ENCODE measurements around the gene CDK6. TPM values are rescaled to one million over a fixed set of nuclear protein-coding genes. Genes with fewer than 3 reads are reported as not detected.

The CDK6 gene
- total RNA-seq, 4 donors from 2014 or later: 22.2 to 45.4 (median 36.4) TPM

DNA sequence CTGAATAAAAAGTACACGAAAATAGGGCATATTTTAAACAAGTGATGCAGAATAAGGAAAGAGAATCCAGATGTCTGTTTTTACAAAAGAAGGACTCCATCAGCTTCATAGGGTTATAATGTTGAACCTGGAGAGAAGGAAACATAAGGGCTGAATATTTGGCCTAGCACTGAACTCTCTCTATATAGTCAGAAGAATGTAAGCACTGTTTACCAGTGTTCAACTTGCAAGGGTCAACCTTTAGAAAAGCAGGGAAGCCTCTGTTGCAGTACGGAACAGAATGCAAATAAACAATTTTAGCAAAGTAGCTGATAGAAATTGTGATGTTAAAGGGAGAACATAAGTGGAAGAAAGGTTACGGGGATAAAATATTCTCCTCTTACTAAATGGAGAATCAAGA is 16.2 kb downstream of the CDK6 start:
- H3K9me3 ChIP-seq: no peaks in the 10 kb centered on the region
- peaks cover 13 to 36% (median 25%) of the 10 kb centered on the region in 4 donors for H3K4me1 ChIP-seq
- WGBS: 78% methylated on average over 3 of the region's 3 CpGs
- H3K27me3 ChIP-seq: no peaks in the 10 kb centered on the region
- DNase-seq (ENCODE audit: extremely low spot score): no peak
- no peak for TF ChIP-seq POLR2AphosphoS5 (IDR thresholded peaks at IDR 0.05)
- TF ChIP-seq CTCF (IDR thresholded peaks at IDR 0.05): no peak
- no peak for TF ChIP-seq EP300 (IDR thresholded peaks at IDR 0.05)
- no peak for TF ChIP-seq POLR2A (IDR thresholded peaks at IDR 0.05; ENCODE audit: low read depth)
- no peaks in the 10 kb centered on the region for H3K36me3 ChIP-seq
- H3K27ac ChIP-seq (replicated peaks in 1 of 4): peak overlapping the region in 1 of 4 donors; percentile 2
- no peak overlapping the region for H3K4me3 ChIP-seq
- intact Hi-C loops (cut with DNase I): no loop called here

GRCh38 chr7:92817398-92817797 is 19.0 kb downstream of the CDK6 start:
- H3K9me3 ChIP-seq: no peaks in the 10 kb centered on the region
- H3K4me1 ChIP-seq: peaks cover 20 to 29% (median 21%) of the 10 kb centered on the region in 4 donors
- TF ChIP-seq POLR2A (IDR thresholded peaks at IDR 0.05; ENCODE audit: low read depth) (no peak), CTCF (IDR thresholded peaks at IDR 0.05) (no peak), EP300 (IDR thresholded peaks at IDR 0.05) (no peak), POLR2AphosphoS5 (IDR thresholded peaks at IDR 0.05) (no peak)
- intact Hi-C loops (cut with DNase I): no loop called here
- DNase-seq (ENCODE audit: extremely low spot score): no peak
- no peak overlapping the region for H3K27ac ChIP-seq (replicated peaks in 1 of 4)
- H3K36me3 ChIP-seq: no peaks in the 10 kb centered on the region
- no peak overlapping the region for H3K4me3 ChIP-seq
- no peaks in the 10 kb centered on the region for H3K27me3 ChIP-seq

- TF ChIP-seq CTCF (IDR thresholded peaks at IDR 0.05) (no peak), EP300 (IDR thresholded peaks at IDR 0.05) (no peak), POLR2AphosphoS5 (IDR thresholded peaks at IDR 0.05) (no peak), POLR2A (IDR thresholded peaks at IDR 0.05; ENCODE audit: low read depth) (no peak)
- Histone ChIP-seq H3K4me1 (peaks cover 20 to 25% (median 22%) of the 10 kb centered on the region in 4 donors), H3K4me3 (no peak overlapping the region), H3K36me3 (no peaks in the 10 kb centered on the region), H3K9me3 (no peaks in the 10 kb centered on the region), H3K27ac (replicated peaks in 1 of 4) (no peak overlapping the region), H3K27me3 (no peaks in the 10 kb centered on the region)
- DNase-seq (ENCODE audit: extremely low spot score): no peak
- intact Hi-C loops (cut with DNase I): no loop called here
These were observed 21.0 kb downstream of the CDK6 start for GRCh38 chr7:92815412-92815811.

DNA sequence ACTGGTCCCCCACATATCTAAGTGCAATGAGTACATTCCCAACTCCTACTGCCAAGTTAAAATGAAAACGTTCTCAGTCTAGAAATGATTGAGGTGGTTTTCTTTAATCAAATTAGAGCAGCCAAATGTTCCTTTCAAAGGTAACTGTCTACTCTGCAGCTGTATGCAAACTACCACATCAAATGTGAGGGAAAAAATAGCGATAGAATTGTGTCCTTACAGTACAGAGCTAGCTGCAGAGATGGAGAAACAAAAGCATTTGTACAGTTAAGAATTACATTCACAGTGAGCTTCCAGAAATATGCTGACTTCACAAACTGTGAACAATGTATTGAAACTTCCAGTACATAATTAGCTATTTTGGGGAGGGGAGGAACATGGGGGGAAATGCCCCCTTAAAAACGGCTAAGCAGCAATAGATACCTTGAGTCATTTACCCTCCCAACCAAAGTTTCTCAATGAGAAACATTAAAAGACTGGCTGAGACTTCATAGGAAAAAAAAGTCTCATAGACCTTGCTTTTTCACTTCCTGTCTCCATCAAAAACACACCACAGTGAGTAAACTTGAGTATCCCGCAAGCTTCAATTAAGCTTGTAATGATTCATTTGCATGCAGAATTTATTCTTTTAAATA is 22.9 kb downstream of the CDK6 start:
- H3K27me3 ChIP-seq: no peaks in the 10 kb centered on the region
- no peaks in the 10 kb centered on the region for H3K36me3 ChIP-seq
- TF ChIP-seq POLR2A (IDR thresholded peaks at IDR 0.05; ENCODE audit: low read depth) (no peak), CTCF (IDR thresholded peaks at IDR 0.05) (no peak), POLR2AphosphoS5 (IDR thresholded peaks at IDR 0.05) (no peak), EP300 (IDR thresholded peaks at IDR 0.05) (no peak)
- 39% methylated on average over 4 of the region's 4 CpGs for WGBS
- H3K27ac ChIP-seq (replicated peaks in 1 of 4): no peak overlapping the region
- H3K4me1 ChIP-seq: peaks cover 38 to 41% (median 38%) of the 10 kb centered on the region in 4 donors
- H3K4me3 ChIP-seq: no peak overlapping the region
- H3K9me3 ChIP-seq: no peaks in the 10 kb centered on the region
- intact Hi-C loops (cut with DNase I): no loop called here
- no peak for DNase-seq (ENCODE audit: extremely low spot score)

GRCh38 chr7:92811158-92811557 is 25.2 kb downstream of the CDK6 start:
- no peaks in the 10 kb centered on the region for H3K36me3 ChIP-seq
- no peak overlapping the region for H3K27ac ChIP-seq (replicated peaks in 1 of 4)
- no peak for DNase-seq (ENCODE audit: extremely low spot score)
- no peak for TF ChIP-seq POLR2AphosphoS5 (IDR thresholded peaks at IDR 0.05)
- H3K27me3 ChIP-seq: no peaks in the 10 kb centered on the region
- H3K4me3 ChIP-seq: no peak overlapping the region
- peaks cover 37 to 46% (median 40%) of the 10 kb centered on the region in 4 donors for H3K4me1 ChIP-seq
- intact Hi-C loops (cut with DNase I): no loop called here
- no peaks in the 10 kb centered on the region for H3K9me3 ChIP-seq
- 85% methylated on average over 6 of the region's 6 CpGs for WGBS
